Measurements from ENCODE around the gene MRPS22.
"Not testable (repeated sequence)": the region's sequence is repeated elsewhere in the genome, so short reads cannot be mapped to it uniquely, and the experiment has no call there.

Gene MRPS22

DNA sequence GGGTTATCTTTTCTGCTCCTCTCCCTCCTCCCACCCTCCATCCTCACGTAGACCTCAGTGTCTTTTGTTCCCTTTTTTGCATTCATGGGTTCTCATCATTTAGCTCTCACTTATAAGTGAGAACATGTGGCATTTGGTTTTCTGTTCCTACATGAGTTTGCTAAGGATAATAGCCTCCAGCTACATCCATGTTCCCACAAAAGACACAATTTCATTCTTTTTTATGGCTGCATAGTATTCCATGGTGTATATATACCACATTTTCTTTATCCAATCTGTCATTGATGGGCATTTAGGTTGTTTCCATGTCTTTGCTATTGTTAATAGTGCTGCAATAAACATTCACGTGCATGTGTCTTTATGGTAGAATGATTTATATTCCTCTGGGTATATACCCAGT, 57.3 kb downstream of the MRPS22 start:
- DNase-seq: not testable (repeated sequence)
